Neutrophil (primary cell): ENCODE results near the gene ZNF423.

Experiments
- H3K27ac ChIP-seq: fragments of 200-600 bp; sonication (generic); 2 replicates; pipeline ENCODE4 v1.5.1; 2016; ENCODE audit warnings: mild to moderate bottlenecking, moderate library complexity
- H3K27me3 ChIP-seq: fragments of 200-600 bp; sonication (generic); 2 replicates; pipeline ENCODE4 v1.6.0; 2016; ENCODE audit warnings: mild to moderate bottlenecking
- H3K36me3 ChIP-seq: fragments of 200-600 bp; sonication (generic); 2 replicates; pipeline ENCODE4 v1.5.1; 2017
- H3K4me1 ChIP-seq, 2 experiments: fragments of 200-600 bp in 1 of 2; sonication (generic) in 1 of 2; 1 replicate in 1 of 2; 2 replicates in 1 of 2; pipeline versions ENCODE4 v1.5.1 to v1.6.1; 2013 to 2016; ENCODE audit warnings: low read depth in 1 of 2, low read length in 1 of 2, mild to moderate bottlenecking in 1 of 2, moderate library complexity in 1 of 2; ENCODE audit not compliant: control insufficient read depth in 1 of 2, insufficient read depth in 1 of 2
- H3K4me3 ChIP-seq, 2 experiments: fragments of 200-600 bp in 1 of 2; sonication (generic) in 1 of 2; 1 replicate in 1 of 2; 2 replicates in 1 of 2; pipeline ENCODE4 v1.5.1; 2013 to 2016; ENCODE audit warnings: low read depth in 1 of 2, low read length in 1 of 2, mild to moderate bottlenecking in 1 of 2, moderate library complexity in 1 of 2
- H3K9me3 ChIP-seq: fragments of 200-600 bp; sonication (generic); 2 replicates; pipeline ENCODE4 v1.5.1; 2016
- TF ChIP-seq, protein P1 (sequence below): fragments of 200-600 bp; sonication (generic); IDR thresholded peaks from 2 replicates; pipeline ENCODE4 v1.5.1; 2016; ENCODE audit warnings: antibody characterized with exemption

The ZNF423 gene

GRCh38 chr16:49499869-49500610, 355.9 kb downstream of the ZNF423 start:
- Histone ChIP-seq H3K27me3 (peaks cover 24% of the 10 kb centered on the region), H3K4me3 (no peak overlapping the region), H3K36me3 (no peaks in the 10 kb centered on the region), H3K27ac (no peak overlapping the region), H3K9me3 (no peaks in the 10 kb centered on the region), H3K4me1 (no peaks in the 10 kb centered on the region)
- TF ChIP-seq, protein P1, sequence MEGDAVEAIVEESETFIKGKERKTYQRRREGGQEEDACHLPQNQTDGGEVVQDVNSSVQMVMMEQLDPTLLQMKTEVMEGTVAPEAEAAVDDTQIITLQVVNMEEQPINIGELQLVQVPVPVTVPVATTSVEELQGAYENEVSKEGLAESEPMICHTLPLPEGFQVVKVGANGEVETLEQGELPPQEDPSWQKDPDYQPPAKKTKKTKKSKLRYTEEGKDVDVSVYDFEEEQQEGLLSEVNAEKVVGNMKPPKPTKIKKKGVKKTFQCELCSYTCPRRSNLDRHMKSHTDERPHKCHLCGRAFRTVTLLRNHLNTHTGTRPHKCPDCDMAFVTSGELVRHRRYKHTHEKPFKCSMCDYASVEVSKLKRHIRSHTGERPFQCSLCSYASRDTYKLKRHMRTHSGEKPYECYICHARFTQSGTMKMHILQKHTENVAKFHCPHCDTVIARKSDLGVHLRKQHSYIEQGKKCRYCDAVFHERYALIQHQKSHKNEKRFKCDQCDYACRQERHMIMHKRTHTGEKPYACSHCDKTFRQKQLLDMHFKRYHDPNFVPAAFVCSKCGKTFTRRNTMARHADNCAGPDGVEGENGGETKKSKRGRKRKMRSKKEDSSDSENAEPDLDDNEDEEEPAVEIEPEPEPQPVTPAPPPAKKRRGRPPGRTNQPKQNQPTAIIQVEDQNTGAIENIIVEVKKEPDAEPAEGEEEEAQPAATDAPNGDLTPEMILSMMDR, result no peak

- Histone ChIP-seq H3K27me3 (peaks cover 22% of the 10 kb centered on the region), H3K4me3 (no peak overlapping the region), H3K36me3 (no peaks in the 10 kb centered on the region), H3K9me3 (no peaks in the 10 kb centered on the region), H3K27ac (no peak overlapping the region), H3K4me1 (no peaks in the 10 kb centered on the region)
- TF ChIP-seq, protein P1, result no peak
Measured at GRCh38 chr16:49499414-49499785, 356.5 kb downstream of the ZNF423 start.

DNA sequence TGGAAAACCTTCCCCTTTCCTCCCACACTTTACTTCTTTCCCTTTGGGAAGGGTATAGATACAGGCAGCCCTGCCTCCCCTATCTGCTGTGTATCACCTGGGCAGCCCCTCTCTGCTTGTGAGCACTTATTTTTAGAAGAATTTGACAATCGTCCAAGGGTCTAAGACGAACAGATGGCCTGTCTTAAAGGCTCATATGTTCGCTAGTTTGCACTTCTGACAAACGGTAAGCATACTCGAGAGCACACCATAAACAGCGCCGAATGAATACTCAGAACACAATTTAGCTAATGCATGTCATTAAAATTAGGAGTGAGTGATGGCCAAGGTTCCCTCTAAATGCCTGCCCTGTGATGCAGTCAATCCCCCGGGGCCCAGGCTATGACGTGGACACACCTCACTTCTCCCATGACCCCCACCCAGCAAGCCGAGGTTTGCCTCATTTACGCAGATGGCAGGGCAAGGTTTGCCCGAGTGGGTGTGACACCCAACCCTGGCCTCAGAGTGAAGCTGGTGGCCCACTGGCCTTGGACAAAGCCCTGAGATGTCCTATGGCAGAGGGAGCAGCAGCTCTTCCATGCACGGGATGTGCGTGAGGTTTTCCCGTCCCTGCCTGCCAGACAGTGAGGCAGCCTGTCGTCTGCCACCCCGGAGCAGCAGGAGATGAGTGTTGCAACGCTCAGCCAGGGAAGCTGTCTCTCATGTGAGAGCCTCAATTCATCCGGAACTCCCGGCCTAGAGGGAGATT, 357.1 kb downstream of the ZNF423 start:
- Histone ChIP-seq H3K4me1 (no peaks in the 10 kb centered on the region), H3K4me3 (no peak overlapping the region), H3K27me3 (peaks cover 16% of the 10 kb centered on the region), H3K9me3 (no peaks in the 10 kb centered on the region), H3K36me3 (no peaks in the 10 kb centered on the region), H3K27ac (no peak overlapping the region)
- TF ChIP-seq, protein P1, result no peak

- no peak overlapping the region for H3K4me3 ChIP-seq
- no peak overlapping the region for H3K27ac ChIP-seq
- no peaks in the 10 kb centered on the region for H3K9me3 ChIP-seq
- H3K36me3 ChIP-seq, result no peaks in the 10 kb centered on the region
- peaks cover 10% of the 10 kb centered on the region for H3K27me3 ChIP-seq
- no peaks in the 10 kb centered on the region for H3K4me1 ChIP-seq
- TF ChIP-seq, protein P1, result no peak
Measured at GRCh38 chr16:49498264-49498663, 357.6 kb downstream of the ZNF423 start.

- TF ChIP-seq, protein P1, result no peak
- H3K4me1 ChIP-seq, result no peaks in the 10 kb centered on the region
- no peaks in the 10 kb centered on the region for H3K9me3 ChIP-seq
- no peak overlapping the region for H3K4me3 ChIP-seq
- H3K27ac ChIP-seq, result no peak overlapping the region
- H3K36me3 ChIP-seq, result no peaks in the 10 kb centered on the region
- H3K27me3 ChIP-seq, result peaks cover 8% of the 10 kb centered on the region
Measured at GRCh38 chr16:49497466-49497865, 358.4 kb downstream of the ZNF423 start.
